ENCODE measurements around the gene ZNF335.
A peak's percentile ranks its signal among the peaks of the same experiment; 100 is the strongest.

The ZNF335 gene

GRCh38 chr20:45974896-45975565 is 3.0 kb upstream of the ZNF335 start:
- H3K4me2 ChIP-seq (ENCODE audit: low read depth, low read length, poor library complexity, severe bottlenecking): no peak overlapping the region
- no peaks in the 10 kb centered on the region for H3K9me3 ChIP-seq (ENCODE audit: insufficient read depth, low read depth, low read length)
- H3K9ac ChIP-seq (ENCODE audit: low read depth, low read length, poor library complexity, severe bottlenecking): no peak overlapping the region
- no peaks in the 10 kb centered on the region for H4K20me1 ChIP-seq (ENCODE audit: insufficient read depth, low read length, poor library complexity, severe bottlenecking)
- no peaks in the 10 kb centered on the region for H3K27me3 ChIP-seq (ENCODE audit: insufficient read depth, low read length, poor library complexity, severe bottlenecking)
- no peaks in the 10 kb centered on the region for H3K36me3 ChIP-seq (ENCODE audit: insufficient read depth, low read length)
- peaks cover 20% of the 10 kb centered on the region for H3K4me1 ChIP-seq (ENCODE audit: insufficient read depth, low read length, poor library complexity, severe bottlenecking)
- H3K9me2 ChIP-seq (replicated peaks; ENCODE audit: low read depth, low read length): no peaks in the 10 kb centered on the region
- H3K4me3 ChIP-seq (ENCODE audit: low read length, poor library complexity, severe bottlenecking): no peak overlapping the region
- TF ChIP-seq EZH2phosphoT487 (IDR thresholded peaks at IDR 0.05; ENCODE audit: borderline replicate concordance) (no peak), CTCF (conservative IDR thresholded peaks at IDR 0.05; ENCODE audit: low read length) (no peak)
- H3K79me2 ChIP-seq (ENCODE audit: insufficient read depth, low read length): peaks cover 14% of the 10 kb centered on the region
- H2AFZ ChIP-seq (ENCODE audit: low read length): no peak overlapping the region
- H3F3A ChIP-seq (ENCODE audit: low read depth): no peaks in the 10 kb centered on the region

GRCh38 chr20:45972500-45973183 is 639 bp upstream of the ZNF335 start:
- no peaks in the 10 kb centered on the region for H3F3A ChIP-seq (ENCODE audit: low read depth)

GRCh38 chr20:45971425-45971674 is 653 bp downstream of the ZNF335 start:
- TF ChIP-seq CTCF (conservative IDR thresholded peaks at IDR 0.05; ENCODE audit: low read length) (no peak), EZH2phosphoT487 (IDR thresholded peaks at IDR 0.05; ENCODE audit: borderline replicate concordance) (no peak)
- Histone ChIP-seq H3K9me3 (ENCODE audit: insufficient read depth, low read depth, low read length) (no peaks in the 10 kb centered on the region), H4K20me1 (ENCODE audit: insufficient read depth, low read length, poor library complexity, severe bottlenecking) (no peaks in the 10 kb centered on the region), H3K79me2 (ENCODE audit: insufficient read depth, low read length) (peaks cover 32% of the 10 kb centered on the region), H3K9me2 (replicated peaks; ENCODE audit: low read depth, low read length) (no peaks in the 10 kb centered on the region), H3K27me3 (ENCODE audit: insufficient read depth, low read length, poor library complexity, severe bottlenecking) (no peaks in the 10 kb centered on the region), H2AFZ (ENCODE audit: low read length) (peak overlapping the region; percentile 86), H3K4me2 (ENCODE audit: low read depth, low read length, poor library complexity, severe bottlenecking) (peak overlapping the region; percentile 89), H3K4me3 (ENCODE audit: low read length, poor library complexity, severe bottlenecking) (peak overlapping the region; percentile 89), H3K4me1 (ENCODE audit: insufficient read depth, low read length, poor library complexity, severe bottlenecking) (peaks cover 26% of the 10 kb centered on the region), H3F3A (ENCODE audit: low read depth) (no peaks in the 10 kb centered on the region), H3K9ac (ENCODE audit: low read depth, low read length, poor library complexity, severe bottlenecking) (peak overlapping the region; percentile 92), H3K36me3 (ENCODE audit: insufficient read depth, low read length) (peaks cover 20% of the 10 kb centered on the region; the same call in 1 of the 2 replicates)

More at GRCh38 chr20:45972500-45973183, 639 bp upstream of the ZNF335 start:
- Histone ChIP-seq H3K9me2 (replicated peaks; ENCODE audit: low read depth, low read length) (no peaks in the 10 kb centered on the region), H2AFZ (ENCODE audit: low read length) (peak overlapping the region; percentile 97), H3K79me2 (ENCODE audit: insufficient read depth, low read length) (peaks cover 32% of the 10 kb centered on the region), H3K4me3 (ENCODE audit: low read length, poor library complexity, severe bottlenecking) (peak overlapping the region; percentile 89), H4K20me1 (ENCODE audit: insufficient read depth, low read length, poor library complexity, severe bottlenecking) (no peaks in the 10 kb centered on the region), H3K27me3 (ENCODE audit: insufficient read depth, low read length, poor library complexity, severe bottlenecking) (no peaks in the 10 kb centered on the region), H3K9me3 (ENCODE audit: insufficient read depth, low read depth, low read length) (no peaks in the 10 kb centered on the region), H3K4me1 (ENCODE audit: insufficient read depth, low read length, poor library complexity, severe bottlenecking) (peaks cover 26% of the 10 kb centered on the region), H3K4me2 (ENCODE audit: low read depth, low read length, poor library complexity, severe bottlenecking) (peak overlapping the region; percentile 89), H3K9ac (ENCODE audit: low read depth, low read length, poor library complexity, severe bottlenecking) (peak overlapping the region; percentile 92), H3K36me3 (ENCODE audit: insufficient read depth, low read length) (peaks cover 9% of the 10 kb centered on the region; the same call in 1 of the 2 replicates)
- TF ChIP-seq CTCF (conservative IDR thresholded peaks at IDR 0.05; ENCODE audit: low read length) (no peak), EZH2phosphoT487 (IDR thresholded peaks at IDR 0.05; ENCODE audit: borderline replicate concordance) (no peak)

Data from Loucy (cell line).